Inferior parietal cortex (tissue), 1 donor: ENCODE results near the gene EPS8.
A peak's percentile ranks its signal among the peaks of the same experiment; 100 is the strongest.

ENCODE experiments used
- DNase-seq: peaks from one replicate; pipeline ENCODE4 v3.0.0-alpha.2; 2016; ENCODE audit errors: extremely low spot score

Gene EPS8

GRCh38 chr12:15690320-15690719 lies 98.9 kb downstream of the EPS8 start:
- no peak for DNase-seq

- no peak for DNase-seq
Observed at GRCh38 chr12:15689751-15690191, 99.4 kb downstream of the EPS8 start.

GRCh38 chr12:15688838-15689625 lies 100.2 kb downstream of the EPS8 start:
- DNase-seq = peak; percentile 15

- DNase-seq = peak; percentile 51
Observed at GRCh38 chr12:15688202-15688736, 100.9 kb downstream of the EPS8 start.

GRCh38 chr12:15687583-15687982 lies 101.6 kb downstream of the EPS8 start:
- no peak for DNase-seq

- DNase-seq = no peak
Observed at GRCh38 chr12:15684896-15685658, 104.1 kb downstream of the EPS8 start.

GRCh38 chr12:15682826-15683225 lies 106.4 kb downstream of the EPS8 start:
- DNase-seq = no peak

GRCh38 chr12:15679151-15679550 lies 110.0 kb downstream of the EPS8 start:
- DNase-seq = no peak

- no peak for DNase-seq
Observed at GRCh38 chr12:15677726-15678201, 111.4 kb downstream of the EPS8 start.

- no peak for DNase-seq
Observed at GRCh38 chr12:15677228-15677627, 112.0 kb downstream of the EPS8 start.

- no peak for DNase-seq
Observed at GRCh38 chr12:15672671-15673270, 116.4 kb downstream of the EPS8 start.

GRCh38 chr12:15670756-15671155 lies 118.4 kb downstream of the EPS8 start:
- DNase-seq = no peak

GRCh38 chr12:15669256-15669948 lies 119.8 kb downstream of the EPS8 start:
- DNase-seq = no peak

- DNase-seq = no peak
Observed at GRCh38 chr12:15664491-15664890, 124.7 kb downstream of the EPS8 start.

GRCh38 chr12:15662983-15663659 lies 126.1 kb downstream of the EPS8 start:
- no peak for DNase-seq

GRCh38 chr12:15662303-15662980 lies 126.7 kb downstream of the EPS8 start:
- DNase-seq = no peak

GRCh38 chr12:15651371-15651770 lies 137.8 kb downstream of the EPS8 start:
- DNase-seq = no peak

- DNase-seq = no peak
Observed at GRCh38 chr12:15650399-15651128, 138.6 kb downstream of the EPS8 start.

GRCh38 chr12:15649347-15649746 lies 139.8 kb downstream of the EPS8 start:
- no peak for DNase-seq

- DNase-seq = no peak
Observed at GRCh38 chr12:15648558-15648957, 140.6 kb downstream of the EPS8 start.
